Upper lobe of right lung (tissue), 1 donor: ENCODE measurements around the gene MARCHF3. TPM values are rescaled to one million over a fixed set of nuclear protein-coding genes. Genes with fewer than 3 reads are reported as not detected.

Experiments
- ATAC-seq: fragments of 200-7000 bp; cut with Tn5 transposase; one replicate; pipeline ENCODE4 v1.9.1; 2020; ENCODE audit warnings: mild to moderate bottlenecking, moderate library complexity
- DNase-seq: peaks from one replicate; pipeline ENCODE4 v3.0.0-alpha.2; 2020
- H3K27ac ChIP-seq: fragments of 200-600 bp; one replicate; pipeline ENCODE4 v1.8.0; 2022
- H3K27me3 ChIP-seq: fragments of 200-600 bp; one replicate; pipeline ENCODE4 v1.8.0; 2022; ENCODE audit warnings: mild to moderate bottlenecking
- H3K36me3 ChIP-seq: fragments of 200-600 bp; one replicate; pipeline ENCODE4 v1.8.0; 2022
- H3K4me1 ChIP-seq: fragments of 200-600 bp; one replicate; pipeline ENCODE4 v1.8.0; 2022
- H3K4me3 ChIP-seq: fragments of 200-600 bp; one replicate; pipeline ENCODE4 v1.8.0; 2022; ENCODE audit warnings: mild to moderate bottlenecking
- H3K9me3 ChIP-seq: fragments of 200-600 bp; one replicate; pipeline ENCODE4 v1.8.0; 2022
- CTCF ChIP-seq: fragments of 200-600 bp; IDR thresholded peaks from one replicate; pipeline ENCODE4 v1.8.0; 2022; ENCODE audit warnings: antibody characterized with exemption
- intact Hi-C: fragments of 100-400 bp; cut with DNase I; formaldehyde crosslinking; loops from one replicate; pipeline ENCODE4 v1.11.0; 2022
- total RNA-seq: library from RNA; stranded (reverse); fragmentation: NEBNext Ultra II Directional; extraction: Animal tissue kit (Norgen Biotek cat#: 25700); gene quantifications from one replicate; pipeline ENCODE4 v1.2.1, GENCODE V29; 2021
- donor health status: DM: no; HTN: yes; CAD: no; lungs with severe emphysema.

Gene MARCHF3
- total RNA-seq, 1 donor from 2014 or later, result 11.1 TPM

DNA sequence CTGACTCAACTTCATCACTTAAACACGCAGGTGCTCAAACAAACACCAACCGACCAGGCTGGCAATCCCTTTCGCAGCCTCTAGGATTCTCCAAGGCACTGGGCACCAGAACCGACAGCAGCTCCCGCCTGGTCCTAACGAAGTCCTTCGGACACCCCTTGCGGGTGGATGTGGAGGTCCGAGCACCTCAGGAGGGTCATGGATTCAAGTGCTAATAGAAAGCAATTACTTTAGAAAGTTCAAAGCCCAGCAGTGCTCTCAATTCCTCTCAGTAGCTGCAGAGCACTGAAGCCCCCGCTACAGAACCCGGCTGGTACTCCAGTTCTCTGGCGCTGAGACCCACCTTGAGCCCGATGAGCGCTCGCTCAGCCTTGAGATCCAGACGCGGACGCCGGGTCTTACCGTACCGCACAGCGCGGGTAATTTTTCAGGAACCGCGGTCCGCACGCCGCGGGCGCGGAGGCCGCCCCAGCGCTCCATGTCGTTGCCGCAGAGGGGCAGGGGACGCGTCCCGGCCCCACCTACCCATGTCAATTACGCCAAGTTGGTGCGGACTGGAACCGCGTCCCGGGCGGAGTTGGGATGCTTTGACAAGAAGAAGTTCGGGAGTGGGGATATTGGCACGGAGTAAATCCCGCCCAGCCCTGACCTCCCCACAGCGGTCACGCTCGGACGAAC is 638 bp downstream of the MARCHF3 start:
- Histone ChIP-seq H3K9me3 (no peaks in the 10 kb centered on the region), H3K27me3 (no peaks in the 10 kb centered on the region), H3K4me1 (no peaks in the 10 kb centered on the region), H3K36me3 (no peaks in the 10 kb centered on the region), H3K27ac (peak overlapping the region; percentile 87), H3K4me3 (peak overlapping the region; percentile 92)
- intact Hi-C loops, result no loop called here
- peak; percentile 76 for DNase-seq
- TF ChIP-seq CTCF, result peak; percentile 64
- peak; percentile 52 for ATAC-seq

GRCh38 chr5:127028822-127029457 is 1.4 kb downstream of the MARCHF3 start:
- Histone ChIP-seq H3K27me3 (no peaks in the 10 kb centered on the region), H3K4me1 (no peaks in the 10 kb centered on the region), H3K9me3 (no peaks in the 10 kb centered on the region), H3K4me3 (peak overlapping the region; percentile 92), H3K36me3 (no peaks in the 10 kb centered on the region), H3K27ac (no peak overlapping the region)
- ATAC-seq, result no peak
- no peak for DNase-seq
- no peak for TF ChIP-seq CTCF
- intact Hi-C loops, result no loop called here

DNA sequence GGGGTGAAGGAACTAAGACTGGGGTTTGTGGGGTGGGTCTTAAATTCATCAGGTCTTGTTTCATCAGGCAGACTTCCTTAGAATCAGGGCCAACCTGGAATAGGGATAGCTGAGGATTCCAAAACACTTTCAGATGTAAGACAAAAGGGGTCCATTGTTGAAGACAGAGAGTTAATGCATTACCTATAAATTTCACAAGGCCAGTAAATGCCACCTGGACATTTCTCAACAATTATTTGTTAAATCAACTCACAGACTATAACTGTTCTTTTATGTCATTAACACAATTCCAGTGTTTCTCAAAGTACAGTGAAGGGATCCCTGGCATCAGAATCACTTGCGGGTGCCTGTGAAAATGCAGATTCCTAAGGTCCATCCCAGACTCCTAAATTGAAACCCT is 2.8 kb downstream of the MARCHF3 start:
- TF ChIP-seq CTCF, result no peak
- intact Hi-C loops, result no loop called here
- H3K4me1 ChIP-seq, result no peaks in the 10 kb centered on the region
- H3K9me3 ChIP-seq, result no peaks in the 10 kb centered on the region
- no peaks in the 10 kb centered on the region for H3K27me3 ChIP-seq
- H3K4me3 ChIP-seq, result no peak overlapping the region
- ATAC-seq (no peak), DNase-seq (no peak)
- H3K27ac ChIP-seq, result no peak overlapping the region
- H3K36me3 ChIP-seq, result no peaks in the 10 kb centered on the region

GRCh38 chr5:127026166-127026565 is 4.2 kb downstream of the MARCHF3 start:
- no peak overlapping the region for H3K4me3 ChIP-seq
- no peak for TF ChIP-seq CTCF
- intact Hi-C loops, result no loop called here
- no peak overlapping the region for H3K27ac ChIP-seq
- H3K27me3 ChIP-seq, result no peaks in the 10 kb centered on the region
- DNase-seq (no peak), ATAC-seq (no peak)
- H3K4me1 ChIP-seq, result no peaks in the 10 kb centered on the region
- H3K9me3 ChIP-seq, result no peaks in the 10 kb centered on the region
- H3K36me3 ChIP-seq, result no peaks in the 10 kb centered on the region

DNA sequence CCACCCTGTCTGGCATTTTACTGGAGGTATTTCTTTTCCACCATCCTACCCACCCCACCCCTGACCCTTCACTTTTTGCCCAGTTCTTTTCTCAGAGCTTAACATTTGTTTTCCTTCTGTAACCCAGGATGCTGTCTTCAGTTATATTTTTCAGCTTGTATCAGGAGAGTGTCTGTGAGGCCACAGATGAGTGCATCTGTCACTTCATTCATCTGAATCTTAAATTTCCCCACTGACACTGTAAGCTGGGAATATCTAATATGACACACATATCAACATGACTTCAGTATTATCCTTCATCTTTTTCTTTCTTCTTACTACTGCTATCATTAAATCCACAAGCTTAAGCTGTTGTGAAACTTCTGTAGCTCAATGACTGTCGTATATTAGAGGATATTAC is 4.9 kb downstream of the MARCHF3 start:
- Histone ChIP-seq H3K27ac (no peak overlapping the region), H3K27me3 (no peaks in the 10 kb centered on the region), H3K9me3 (no peaks in the 10 kb centered on the region), H3K4me1 (no peaks in the 10 kb centered on the region), H3K4me3 (no peak overlapping the region), H3K36me3 (no peaks in the 10 kb centered on the region)
- DNase-seq, result no peak
- ATAC-seq, result no peak
- intact Hi-C loops, result no loop called here
- no peak for TF ChIP-seq CTCF
